HEK293T (cell line): ENCODE data around the gene RMND5B.

Experiments
- ARNT ChIP-seq: fragments of 450-650 bp; IDR thresholded peaks from 2 replicates; pipeline ENCODE4 v1.6.1; 2017; ENCODE audit warnings: mild to moderate bottlenecking
- FOXA1 ChIP-seq: fragments of 450-650 bp; IDR thresholded peaks from 2 replicates; pipeline ENCODE4 v1.6.1; 2016; ENCODE audit warnings: mild to moderate bottlenecking
- FOXM1 ChIP-seq: fragments of 450-650 bp; IDR thresholded peaks from 2 replicates; pipeline ENCODE4 v1.6.1; 2017; ENCODE audit warnings: mild to moderate bottlenecking, borderline replicate concordance
- LEF1 ChIP-seq: fragments of 450-650 bp; IDR thresholded peaks from 2 replicates; pipeline ENCODE4 v1.6.1; 2017; ENCODE audit warnings: mild to moderate bottlenecking, borderline replicate concordance
- NFRKB ChIP-seq: fragments of 450-650 bp; IDR thresholded peaks from 2 replicates; pipeline ENCODE4 v1.6.1; 2016; ENCODE audit warnings: mild to moderate bottlenecking, moderate library complexity
- SP1 ChIP-seq: fragments of 450-650 bp; IDR thresholded peaks from 2 replicates; pipeline ENCODE4 v1.6.1; 2017
- TF ChIP-seq, protein P1 (sequence below): fragments of 450-650 bp; IDR thresholded peaks from 2 replicates; pipeline ENCODE4 v1.6.1; 2016

DNA sequence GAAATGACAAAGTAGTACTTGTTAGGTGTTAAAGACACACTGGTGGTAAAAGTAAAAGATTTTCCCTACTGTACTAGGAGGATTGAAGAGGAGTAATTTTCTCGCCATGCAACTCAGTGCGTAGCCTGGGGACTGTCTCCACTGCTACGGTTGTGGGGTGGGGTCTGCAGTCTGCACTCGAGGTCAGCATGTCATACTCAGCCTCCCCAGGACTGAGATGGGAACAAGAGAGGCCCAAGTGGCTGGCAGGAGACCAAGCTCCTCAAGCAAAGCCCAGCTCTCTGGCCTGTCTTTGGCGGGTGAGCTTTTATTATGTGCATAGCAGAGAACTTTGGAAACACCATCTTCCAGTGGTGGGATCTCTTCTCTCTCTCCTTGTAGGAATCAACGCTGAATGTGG, 12.4 kb downstream of the RMND5B start:
- TF ChIP-seq SP1: no peak
- no peak for TF ChIP-seq ARNT
- TF ChIP-seq FOXM1: no peak
- no peak for TF ChIP-seq NFRKB
- TF ChIP-seq LEF1: no peak
- no peak for TF ChIP-seq FOXA1
- TF ChIP-seq, protein P1, sequence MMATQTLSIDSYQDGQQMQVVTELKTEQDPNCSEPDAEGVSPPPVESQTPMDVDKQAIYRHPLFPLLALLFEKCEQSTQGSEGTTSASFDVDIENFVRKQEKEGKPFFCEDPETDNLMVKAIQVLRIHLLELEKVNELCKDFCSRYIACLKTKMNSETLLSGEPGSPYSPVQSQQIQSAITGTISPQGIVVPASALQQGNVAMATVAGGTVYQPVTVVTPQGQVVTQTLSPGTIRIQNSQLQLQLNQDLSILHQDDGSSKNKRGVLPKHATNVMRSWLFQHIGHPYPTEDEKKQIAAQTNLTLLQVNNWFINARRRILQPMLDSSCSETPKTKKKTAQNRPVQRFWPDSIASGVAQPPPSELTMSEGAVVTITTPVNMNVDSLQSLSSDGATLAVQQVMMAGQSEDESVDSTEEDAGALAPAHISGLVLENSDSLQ: no peak
